ENCODE results near the gene GAS2L1.

DNA sequence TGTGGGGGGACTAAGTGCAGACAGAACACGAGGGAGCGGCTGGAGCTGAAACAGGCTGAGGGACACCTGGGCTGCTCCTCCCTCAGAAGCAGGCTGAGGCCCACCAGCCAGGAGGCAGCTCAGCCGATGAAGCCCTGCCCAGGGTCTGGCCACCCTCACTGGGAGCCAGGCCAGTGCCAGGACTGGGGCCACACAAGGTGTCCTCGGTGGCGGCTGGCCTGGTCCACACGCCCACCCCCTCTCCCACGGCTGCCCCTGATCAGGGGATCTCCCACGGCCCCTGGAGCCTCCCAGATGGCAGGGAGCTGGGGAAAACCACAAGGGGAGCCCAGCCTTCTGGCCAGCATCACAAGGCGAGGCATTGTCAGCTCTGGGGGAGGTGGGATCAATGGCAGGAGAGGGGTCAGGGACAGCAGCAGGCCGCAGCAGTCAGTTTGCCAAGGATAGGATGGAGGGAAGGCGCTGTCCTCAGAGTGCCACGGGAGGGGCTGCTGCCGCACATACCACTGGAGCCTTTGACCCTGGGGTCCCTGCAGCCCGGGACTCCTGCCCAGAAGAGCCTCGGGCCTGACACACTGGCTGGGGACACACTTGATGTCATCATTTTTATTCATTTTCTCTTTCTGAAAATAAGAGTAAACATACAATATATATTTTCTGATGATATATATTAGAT lies 20.8 kb downstream of the GAS2L1 start:
- TF ChIP-seq, protein P1, sequence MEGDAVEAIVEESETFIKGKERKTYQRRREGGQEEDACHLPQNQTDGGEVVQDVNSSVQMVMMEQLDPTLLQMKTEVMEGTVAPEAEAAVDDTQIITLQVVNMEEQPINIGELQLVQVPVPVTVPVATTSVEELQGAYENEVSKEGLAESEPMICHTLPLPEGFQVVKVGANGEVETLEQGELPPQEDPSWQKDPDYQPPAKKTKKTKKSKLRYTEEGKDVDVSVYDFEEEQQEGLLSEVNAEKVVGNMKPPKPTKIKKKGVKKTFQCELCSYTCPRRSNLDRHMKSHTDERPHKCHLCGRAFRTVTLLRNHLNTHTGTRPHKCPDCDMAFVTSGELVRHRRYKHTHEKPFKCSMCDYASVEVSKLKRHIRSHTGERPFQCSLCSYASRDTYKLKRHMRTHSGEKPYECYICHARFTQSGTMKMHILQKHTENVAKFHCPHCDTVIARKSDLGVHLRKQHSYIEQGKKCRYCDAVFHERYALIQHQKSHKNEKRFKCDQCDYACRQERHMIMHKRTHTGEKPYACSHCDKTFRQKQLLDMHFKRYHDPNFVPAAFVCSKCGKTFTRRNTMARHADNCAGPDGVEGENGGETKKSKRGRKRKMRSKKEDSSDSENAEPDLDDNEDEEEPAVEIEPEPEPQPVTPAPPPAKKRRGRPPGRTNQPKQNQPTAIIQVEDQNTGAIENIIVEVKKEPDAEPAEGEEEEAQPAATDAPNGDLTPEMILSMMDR (IDR thresholded peaks at IDR 0.05; ENCODE audit: borderline replicate concordance, extremely low read depth, low read length, poor library complexity, severe bottlenecking) = no peak
- no peak for TF ChIP-seq EZH2 (IDR thresholded peaks at IDR 0.05; ENCODE audit: borderline replicate concordance, low read depth, low read length, severe bottlenecking)

Measured in DND-41 (cell line).